ENCODE results near the gene ACIN1. TPM values are rescaled to one million over a fixed set of nuclear protein-coding genes. Genes with fewer than 3 reads are reported as not detected.

The ACIN1 gene
- total RNA-seq, 3 donors from 2014 or later (not counting 1 experiment from before 2014, with no cell fraction given), result 321 to 395 (median 347) TPM

DNA sequence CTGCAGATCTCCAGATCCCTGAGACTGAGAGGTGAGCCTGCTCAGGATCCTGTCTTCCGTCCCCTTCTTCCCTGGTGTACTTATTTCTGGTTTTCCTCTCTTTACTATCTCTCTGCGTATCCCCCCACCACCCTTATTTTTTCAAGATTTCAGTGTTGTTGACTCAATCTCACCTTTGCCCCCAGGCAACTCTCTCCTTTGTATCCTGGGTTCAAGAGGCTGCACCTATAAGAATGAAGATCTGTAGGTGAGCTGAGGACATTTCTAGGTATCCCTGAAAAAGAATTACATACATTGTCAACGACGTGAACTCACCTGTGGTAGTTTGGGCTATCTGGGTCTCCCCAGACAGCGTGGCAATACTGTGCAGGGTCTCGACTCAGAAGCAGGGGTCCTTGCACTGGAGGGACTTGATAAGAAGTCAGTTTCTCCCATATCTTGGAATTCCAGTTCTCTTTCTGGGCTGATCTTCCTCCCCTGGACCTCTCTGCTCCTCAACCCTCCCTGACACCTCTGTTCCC lies 9.2 kb upstream of the ACIN1 start:
- Histone ChIP-seq H3K9me3 (ENCODE audit: control insufficient read depth, insufficient read depth, low read length) (no peaks in the 10 kb centered on the region), H3K4me3 (ENCODE audit: low read length) (no peak overlapping the region), H3K27ac (ENCODE audit: low read length) (no peak overlapping the region), H3K27me3 (ENCODE audit: control insufficient read depth, insufficient read depth, low read length) (no peaks in the 10 kb centered on the region), H3K4me1 (ENCODE audit: control insufficient read depth, insufficient read depth, low read length) (no peaks in the 10 kb centered on the region), H3K36me3 (ENCODE audit: control insufficient read depth, insufficient read depth, low read length) (no peaks in the 10 kb centered on the region)
- H3K9me3 Mint-ChIP-seq, result no peaks in the 10 kb centered on the region
- peaks cover 0 to 7% of the 10 kb centered on the region in 2 donors for H3K4me1 Mint-ChIP-seq
- ATAC-seq (no peak), DNase-seq (no peak)
- H3K27ac Mint-ChIP-seq, result no peak overlapping the region
- H3K27me3 Mint-ChIP-seq (ENCODE audit: low read depth in 2 of 2), result no peaks in the 10 kb centered on the region
- intact Hi-C loops (cut with micrococcal nuclease), result no loop called here
- no peak overlapping the region for H3K4me3 Mint-ChIP-seq
- no peaks in the 10 kb centered on the region for H3K36me3 Mint-ChIP-seq
- TF ChIP-seq CTCF (IDR thresholded peaks at IDR 0.05), result no peak
- 85% methylated on average over 6 of the region's 6 CpGs for WGBS (ENCODE audit: insufficient coverage)

- no peaks in the 10 kb centered on the region for H3K9me3 Mint-ChIP-seq
- H3K4me3 ChIP-seq (ENCODE audit: low read length), result no peak overlapping the region
- no peak overlapping the region for H3K27ac ChIP-seq (ENCODE audit: low read length)
- no peak for TF ChIP-seq CTCF (IDR thresholded peaks at IDR 0.05)
- DNase-seq (no peak), ATAC-seq (no peak)
- H3K36me3 Mint-ChIP-seq, result no peaks in the 10 kb centered on the region
- intact Hi-C loops (cut with micrococcal nuclease), result no loop called here
- no peaks in the 10 kb centered on the region for H3K27me3 ChIP-seq (ENCODE audit: control insufficient read depth, insufficient read depth, low read length)
- WGBS (ENCODE audit: insufficient coverage), result 90% methylated on average over 4 of the region's 4 CpGs
- peaks cover 3% of the 10 kb centered on the region for H3K36me3 ChIP-seq (ENCODE audit: control insufficient read depth, insufficient read depth, low read length)
- H3K27me3 Mint-ChIP-seq (ENCODE audit: low read depth in 2 of 2), result no peaks in the 10 kb centered on the region
- H3K9me3 ChIP-seq (ENCODE audit: control insufficient read depth, insufficient read depth, low read length), result no peaks in the 10 kb centered on the region
- H3K27ac Mint-ChIP-seq, result no peak overlapping the region
- H3K4me3 Mint-ChIP-seq, result no peak overlapping the region
- H3K4me1 ChIP-seq (ENCODE audit: control insufficient read depth, insufficient read depth, low read length), result no peaks in the 10 kb centered on the region
- H3K4me1 Mint-ChIP-seq, result peaks cover 0 to 7% of the 10 kb centered on the region in 2 donors
Measured at GRCh38 chr14:23103581-23103980, 8.6 kb upstream of the ACIN1 start.

- Histone ChIP-seq H3K9me3 (ENCODE audit: control insufficient read depth, insufficient read depth, low read length) (no peaks in the 10 kb centered on the region), H3K36me3 (ENCODE audit: control insufficient read depth, insufficient read depth, low read length) (peaks cover 9% of the 10 kb centered on the region), H3K27me3 (ENCODE audit: control insufficient read depth, insufficient read depth, low read length) (no peaks in the 10 kb centered on the region), H3K4me1 (ENCODE audit: control insufficient read depth, insufficient read depth, low read length) (no peaks in the 10 kb centered on the region), H3K4me3 (ENCODE audit: low read length) (no peak overlapping the region), H3K27ac (ENCODE audit: low read length) (no peak overlapping the region)
- Mint-ChIP-seq H3K4me1 (peaks cover under 1 to 7% of the 10 kb centered on the region in 2 donors), H3K27me3 (ENCODE audit: low read depth in 2 of 2) (no peaks in the 10 kb centered on the region), H3K9me3 (no peaks in the 10 kb centered on the region), H3K27ac (no peak overlapping the region), H3K36me3 (no peaks in the 10 kb centered on the region), H3K4me3 (no peak overlapping the region)
- TF ChIP-seq CTCF (IDR thresholded peaks at IDR 0.05), result no peak
- DNase-seq, result no peak
- no peak for ATAC-seq
- intact Hi-C loops (cut with micrococcal nuclease), result no loop called here
- WGBS (ENCODE audit: insufficient coverage), result 88% methylated on average over 2 of the region's 2 CpGs
Measured at GRCh38 chr14:23102801-23103200, 7.9 kb upstream of the ACIN1 start.

- H3K9me3 Mint-ChIP-seq, result no peaks in the 10 kb centered on the region
- DNase-seq, result no peak
- H3K4me1 Mint-ChIP-seq, result peaks cover 8 to 14% of the 10 kb centered on the region in 2 donors
- intact Hi-C loops (cut with micrococcal nuclease), result no loop called here
- Histone ChIP-seq H3K27me3 (ENCODE audit: control insufficient read depth, insufficient read depth, low read length) (no peaks in the 10 kb centered on the region), H3K36me3 (ENCODE audit: control insufficient read depth, insufficient read depth, low read length) (peaks cover 11% of the 10 kb centered on the region), H3K9me3 (ENCODE audit: control insufficient read depth, insufficient read depth, low read length) (no peaks in the 10 kb centered on the region), H3K4me1 (ENCODE audit: control insufficient read depth, insufficient read depth, low read length) (no peaks in the 10 kb centered on the region), H3K4me3 (ENCODE audit: low read length) (no peak overlapping the region), H3K27ac (ENCODE audit: low read length) (no peak overlapping the region)
- no peaks in the 10 kb centered on the region for H3K36me3 Mint-ChIP-seq
- 90% methylated on average over 9 of the region's 10 CpGs for WGBS (ENCODE audit: insufficient coverage)
- H3K4me3 Mint-ChIP-seq, result no peak overlapping the region
- H3K27me3 Mint-ChIP-seq (ENCODE audit: low read depth in 2 of 2), result no peaks in the 10 kb centered on the region
- TF ChIP-seq CTCF (IDR thresholded peaks at IDR 0.05), result no peak
- no peak overlapping the region for H3K27ac Mint-ChIP-seq
- ATAC-seq, result no peak
Measured at GRCh38 chr14:23101986-23102625, 7.2 kb upstream of the ACIN1 start.
